Prostate gland (tissue), 2 donors: ENCODE measurements around the gene MED22.

Source experiments
- POLR2AphosphoS5 ChIP-seq: sonication (generic); formaldehyde crosslinking; IDR thresholded peaks from one replicate; pipeline ENCODE4 v1.6.1; 2017; ENCODE audit warnings: antibody characterized with exemption
- TF ChIP-seq, protein P1 (sequence below), 4 experiments: fragments of 200-600 bp in 2 of 4; fragments of 450-650 bp in 2 of 4; sonication (generic) in 2 of 4; IDR thresholded peaks; 1 replicate in 3 of 4; 2 replicates in 1 of 4; pipeline ENCODE4 v1.5.1; 2016 to 2019; ENCODE audit warnings: antibody characterized with exemption in 4 of 4, mild to moderate bottlenecking in 2 of 4, moderate library complexity in 2 of 4

DNA sequence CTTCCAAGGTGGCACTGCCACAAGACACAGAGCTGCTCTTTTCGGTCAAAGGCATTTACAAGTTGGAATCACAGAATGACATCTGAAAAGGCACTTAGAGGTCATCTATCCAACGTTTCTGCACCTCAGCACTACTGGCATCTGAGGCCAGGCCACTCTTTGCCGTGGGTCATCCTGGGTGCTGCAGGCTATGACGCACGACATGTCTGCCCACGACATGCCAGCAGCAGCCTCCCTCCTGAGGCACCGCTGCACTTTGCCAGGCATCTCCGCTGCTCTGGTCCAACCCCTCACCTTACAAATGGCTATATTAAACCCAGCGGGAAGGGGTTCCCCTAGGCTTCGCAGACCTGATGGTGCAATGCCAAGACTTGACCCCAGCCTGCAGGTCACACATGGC lies 19.8 kb upstream of the MED22 start:
- TF ChIP-seq, protein P1, sequence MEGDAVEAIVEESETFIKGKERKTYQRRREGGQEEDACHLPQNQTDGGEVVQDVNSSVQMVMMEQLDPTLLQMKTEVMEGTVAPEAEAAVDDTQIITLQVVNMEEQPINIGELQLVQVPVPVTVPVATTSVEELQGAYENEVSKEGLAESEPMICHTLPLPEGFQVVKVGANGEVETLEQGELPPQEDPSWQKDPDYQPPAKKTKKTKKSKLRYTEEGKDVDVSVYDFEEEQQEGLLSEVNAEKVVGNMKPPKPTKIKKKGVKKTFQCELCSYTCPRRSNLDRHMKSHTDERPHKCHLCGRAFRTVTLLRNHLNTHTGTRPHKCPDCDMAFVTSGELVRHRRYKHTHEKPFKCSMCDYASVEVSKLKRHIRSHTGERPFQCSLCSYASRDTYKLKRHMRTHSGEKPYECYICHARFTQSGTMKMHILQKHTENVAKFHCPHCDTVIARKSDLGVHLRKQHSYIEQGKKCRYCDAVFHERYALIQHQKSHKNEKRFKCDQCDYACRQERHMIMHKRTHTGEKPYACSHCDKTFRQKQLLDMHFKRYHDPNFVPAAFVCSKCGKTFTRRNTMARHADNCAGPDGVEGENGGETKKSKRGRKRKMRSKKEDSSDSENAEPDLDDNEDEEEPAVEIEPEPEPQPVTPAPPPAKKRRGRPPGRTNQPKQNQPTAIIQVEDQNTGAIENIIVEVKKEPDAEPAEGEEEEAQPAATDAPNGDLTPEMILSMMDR (IDR thresholded peaks at IDR 0.05), result no peak
- no peak for TF ChIP-seq POLR2AphosphoS5
